Heart right ventricle (tissue), 16 donors: Measurements from ENCODE around the gene PSMD11. TPM values are rescaled to one million over a fixed set of nuclear protein-coding genes. Genes with fewer than 3 reads are reported as not detected.

ENCODE experiments used
- ATAC-seq, 8 donors: fragments of 200-7000 bp; cut with Tn5 transposase; one replicate each; pipeline ENCODE4 v1.9.1; 2020; ENCODE audit warnings: mild to moderate bottlenecking in 8 of 8, moderate library complexity in 8 of 8, moderate number of reproducible peaks in 1 of 8
- DNase-seq, 2 donors: peaks; one replicate each; pipeline ENCODE4 v3.0.0-alpha.2; 2020
- H3K27ac ChIP-seq, 10 donors: fragments of 200-600 bp; sonication (generic) in 2 of 10; one replicate each; pipeline versions ENCODE4 v1.5.0 to v1.8.0; 2020 to 2022; ENCODE audit warnings: mild to moderate bottlenecking in 3 of 10
- H3K27me3 ChIP-seq, 7 donors: fragments of 200-600 bp; one replicate each; pipeline ENCODE4 v1.8.0; 2021 to 2022; ENCODE audit warnings: mild to moderate bottlenecking in 2 of 7
- H3K36me3 ChIP-seq, 9 donors: fragments of 200-600 bp; sonication (generic) in 1 of 9; one replicate each; pipeline versions ENCODE4 v1.5.0 to v1.8.0; 2020 to 2022; ENCODE audit warnings: mild to moderate bottlenecking in 2 of 9
- H3K4me1 ChIP-seq, 9 donors: fragments of 200-600 bp; sonication (generic) in 1 of 9; one replicate each; pipeline versions ENCODE4 v1.5.0 to v1.8.0; 2020 to 2022; ENCODE audit warnings: mild to moderate bottlenecking in 4 of 9
- H3K4me3 ChIP-seq, 10 donors: fragments of 200-600 bp; sonication (generic) in 2 of 10; one replicate each; pipeline versions ENCODE4 v1.5.0 to v1.8.0; 2020 to 2022; ENCODE audit warnings: mild to moderate bottlenecking in 7 of 10, moderate library complexity in 2 of 10
- H3K9me3 ChIP-seq, 11 donors: fragments of 200-600 bp in 10 of 11; sonication (generic) in 2 of 11; one replicate each; pipeline versions ENCODE4 v1.5.0 to v1.8.0; 2013 to 2022; ENCODE audit warnings: mild to moderate bottlenecking in 2 of 11, control low read depth in 1 of 11, moderate library complexity in 1 of 11
- CTCF ChIP-seq, 9 donors: fragments of 200-600 bp; sonication (generic) in 2 of 9; IDR thresholded peaks; one replicate each; pipeline versions ENCODE4 v1.5.0 to v1.8.0; 2021 to 2022; ENCODE audit warnings: antibody characterized with exemption in 9 of 9, mild to moderate bottlenecking in 5 of 9, moderate library complexity in 1 of 9
- WGBS, 2 donors: extraction: QIAGEN DNeasy Blood & Tissue Kit; methylation state at CpG; one replicate each; pipeline ENCODE4 v1.1.7; 2013; ENCODE audit warnings: inconsistent platforms in 1 of 2; 5-methylcytosine and 5-hydroxymethylcytosine counted together
- intact Hi-C, 10 donors: fragments of 100-400 bp; cut with DNase I; formaldehyde crosslinking; loops; one replicate each; pipeline versions ENCODE4 v1.11.1 to v1.14.2; 2022
- polyA plus RNA-seq, 2 donors: library from polyadenylated mRNA; stranded (reverse); fragments of 200-250 nt; gene quantifications; one replicate each; pipeline ENCODE4 v1.2.3, GENCODE V29; 2013
- total RNA-seq, 10 donors: library from RNA; stranded (reverse); fragmentation: NEBNext Ultra II Directional in 3 of 10; extraction: Animal tissue kit (Norgen Biotek cat#: 25700) in 3 of 10; gene quantifications; one replicate each; pipeline versions ENCODE4 v1.2.1 to v1.2.4, GENCODE V29; 2021 to 2023
- donor health status: Arrhythmogenic right ventricular cardiomyopathy.
- donor health status: ischemic (EF 13 %, LVEDD 7.1; RV severe dilation, severe dysfunction).
- donor health status: healthy with polysubstance abuse.
- donor health status: DM: no; HTN: yes; CAD: no.
- donor health status: DM: no; HTN: no; CAD: no.
- donor health status: ischemic (EF 25% LVEDD 6.9; RV normal size, moderate dysfunction).
- donor health status: ischemic (EF 25% LVEDD 5.7; RV mildly dilated, moderate dysfunction).
- donor health status: healthy.
- donor health status: DM: yes; HTN: yes; CAD: no.
- donor health status: Ischemic cardiomyopathy.
- donor health status: ischemic (EF 35%, LVEDD 5.7; RV mildly dilated, moderate dysfunction).
- donor health status: nonischemic (EF 11% LVEDD 7.7; RV severe dilation, severe dysfunction).
- donor health status: DM: yes; HTN: yes; CAD: no.
- donor health status: PGD.
- donor health status: ischemic (EF 29% LVEDD 5.4; RV normal size, mild dysfunction).
- donor health status: nonischemic (EF 23%, LVEDD 6.1; RV moderate dilation, normal function).

The PSMD11 gene
- total and polyA plus RNA-seq, 12 donors = 41.9 to 102 (median 83.6) TPM

- H3K27me3 ChIP-seq = no peaks in the 10 kb centered on the region
- peak within 1 kb of the TSS in 9 of 10 donors; percentile 44 to 66 (median 59) for H3K4me3 ChIP-seq
- intact Hi-C loops = loop anchor here in 8 of 10 donors (5.0 to 10.0 kb wide), 7 partner anchors 118 to 390 kb away; partner anchors contain the start of gene MYO1D (in 1 of the 8)
- H3K4me1 ChIP-seq = peaks cover 16 to 45% (median 33%) of the 10 kb centered on the region in 9 donors
- H3K27ac ChIP-seq = peak within 1 kb of the TSS in 9 of 10 donors; percentile 15 to 86 (median 72)
- DNase-seq (peak; percentile 65 to 71), ATAC-seq (peak in 7 of 8 donors; percentile 1 to 44 (median 15))
- no peak for TF ChIP-seq CTCF (IDR thresholded peaks at IDR 0.05)
- peaks cover 0 to 26% (median 0%) of the 10 kb centered on the region in 9 donors for H3K36me3 ChIP-seq
- 0% methylated on average over 41 to 135 of the region's 135 CpGs for WGBS, 2 donors
- no peaks in the 10 kb centered on the region for H3K9me3 ChIP-seq
Observed at GRCh38 chr17:32486701-32487472, 42.6 kb downstream of the PSMD11 start, which contains the start of gene CDK5R1. Gene CDK5R1, plus strand, starts transcription at chr17:32486993. Its CDS starts 628 bp downstream, at chr17:32487621.

DNA sequence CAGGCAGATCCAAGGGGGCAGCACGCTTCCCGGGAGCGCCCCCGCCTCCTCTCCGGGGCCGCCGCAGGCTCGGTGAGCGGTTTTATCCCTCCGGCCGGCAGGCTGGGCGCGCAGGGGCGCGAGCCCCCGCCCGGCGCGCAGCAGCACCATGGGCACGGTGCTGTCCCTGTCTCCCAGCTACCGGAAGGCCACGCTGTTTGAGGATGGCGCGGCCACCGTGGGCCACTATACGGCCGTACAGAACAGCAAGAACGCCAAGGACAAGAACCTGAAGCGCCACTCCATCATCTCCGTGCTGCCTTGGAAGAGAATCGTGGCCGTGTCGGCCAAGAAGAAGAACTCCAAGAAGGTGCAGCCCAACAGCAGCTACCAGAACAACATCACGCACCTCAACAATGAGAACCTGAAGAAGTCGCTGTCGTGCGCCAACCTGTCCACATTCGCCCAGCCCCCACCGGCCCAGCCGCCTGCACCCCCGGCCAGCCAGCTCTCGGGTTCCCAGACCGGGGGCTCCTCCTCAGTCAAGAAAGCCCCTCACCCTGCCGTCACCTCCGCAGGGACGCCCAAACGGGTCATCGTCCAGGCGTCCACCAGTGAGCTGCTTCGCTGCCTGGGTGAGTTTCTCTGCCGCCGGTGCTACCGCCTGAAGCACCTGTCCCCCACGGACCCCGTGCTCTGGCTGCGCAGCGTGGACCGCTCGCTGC is 43.3 kb downstream of the PSMD11 start:
- ATAC-seq (no peak), DNase-seq (no peak)
- peak overlapping the region in 1 of 10 donors; percentile 23 for H3K27ac ChIP-seq
- H3K4me1 ChIP-seq = peaks cover 16 to 50% (median 33%) of the 10 kb centered on the region in 9 donors
- H3K36me3 ChIP-seq = peaks cover 0 to 18% (median 0%) of the 10 kb centered on the region in 9 donors
- no peaks in the 10 kb centered on the region for H3K9me3 ChIP-seq
- peak overlapping the region in 9 of 10 donors; percentile 44 to 66 (median 59) for H3K4me3 ChIP-seq
- intact Hi-C loops = loop anchor here in 8 of 10 donors (5.0 to 10.0 kb wide), 7 partner anchors 117 to 390 kb away; partner anchors contain the start of gene MYO1D (in 1 of the 8)
- no peak for TF ChIP-seq CTCF (IDR thresholded peaks at IDR 0.05)
- no peaks in the 10 kb centered on the region for H3K27me3 ChIP-seq
- 39% methylated on average over 56 to 59 of the region's 59 CpGs for WGBS, 2 donors

GRCh38 chr17:32488177-32488542 is 43.9 kb downstream of the PSMD11 start:
- H3K9me3 ChIP-seq = no peaks in the 10 kb centered on the region
- H3K27ac ChIP-seq = no peak overlapping the region
- no peak for TF ChIP-seq CTCF (IDR thresholded peaks at IDR 0.05)
- intact Hi-C loops = loop anchor here in 8 of 10 donors (5.0 to 10.0 kb wide), 7 partner anchors 117 to 389 kb away; partner anchors contain the start of gene MYO1D (in 1 of the 8)
- ATAC-seq = no peak
- peaks cover 0 to 17% (median 0%) of the 10 kb centered on the region in 9 donors for H3K36me3 ChIP-seq
- peaks cover 12 to 52% (median 35%) of the 10 kb centered on the region in 9 donors for H3K4me1 ChIP-seq
- no peak for DNase-seq
- 95 to 96% methylated on average over 16 of the region's 16 CpGs for WGBS, 2 donors
- no peaks in the 10 kb centered on the region for H3K27me3 ChIP-seq
- H3K4me3 ChIP-seq = peak overlapping the region in 4 of 10 donors; percentile 56 to 60 (median 58)

- no peaks in the 10 kb centered on the region for H3K27me3 ChIP-seq
- H3K9me3 ChIP-seq = no peaks in the 10 kb centered on the region
- peaks cover 0 to 17% (median 0%) of the 10 kb centered on the region in 9 donors for H3K36me3 ChIP-seq
- peaks cover 7 to 52% (median 29%) of the 10 kb centered on the region in 9 donors for H3K4me1 ChIP-seq
- no peak overlapping the region for H3K27ac ChIP-seq
- no peak for DNase-seq
- no peak for ATAC-seq
- 95 to 98% methylated on average over 13 of the region's 13 CpGs for WGBS, 2 donors
- intact Hi-C loops = loop anchor here in 8 of 10 donors (5.0 to 10.0 kb wide), 7 partner anchors 116 to 389 kb away; partner anchors contain the start of gene MYO1D (in 1 of the 8)
- TF ChIP-seq CTCF (IDR thresholded peaks at IDR 0.05) = no peak
- H3K4me3 ChIP-seq = no peak overlapping the region
Observed at GRCh38 chr17:32488604-32489180, 44.4 kb downstream of the PSMD11 start.
